ENCODE results near the gene RAPGEF3. TPM values are rescaled to one million over a fixed set of nuclear protein-coding genes. Genes with fewer than 3 reads are reported as not detected.

The RAPGEF3 gene
- total and polyA plus RNA-seq, 9 of the 15 experiments (the other 6 are each of a cell fraction or from before 2014, with no cell fraction given) = 0.03 to 0.78 (median 0.37) TPM; not detected in 1

- TF ChIP-seq CREB1 (IDR thresholded peaks at IDR 0.05) = no peak
- no peak for TF ChIP-seq CREB1 (CRISPR knock-in tag; IDR thresholded peaks at IDR 0.05)
- no peak for TF ChIP-seq ILF3 (IDR thresholded peaks at IDR 0.05; ENCODE audit: borderline replicate concordance)
- no peak for TF ChIP-seq GMEB1 (CRISPR knock-in tag; IDR thresholded peaks at IDR 0.05)
Measured at GRCh38 chr12:47715877-47716548, 42.7 kb downstream of the RAPGEF3 start (continued).

DNA sequence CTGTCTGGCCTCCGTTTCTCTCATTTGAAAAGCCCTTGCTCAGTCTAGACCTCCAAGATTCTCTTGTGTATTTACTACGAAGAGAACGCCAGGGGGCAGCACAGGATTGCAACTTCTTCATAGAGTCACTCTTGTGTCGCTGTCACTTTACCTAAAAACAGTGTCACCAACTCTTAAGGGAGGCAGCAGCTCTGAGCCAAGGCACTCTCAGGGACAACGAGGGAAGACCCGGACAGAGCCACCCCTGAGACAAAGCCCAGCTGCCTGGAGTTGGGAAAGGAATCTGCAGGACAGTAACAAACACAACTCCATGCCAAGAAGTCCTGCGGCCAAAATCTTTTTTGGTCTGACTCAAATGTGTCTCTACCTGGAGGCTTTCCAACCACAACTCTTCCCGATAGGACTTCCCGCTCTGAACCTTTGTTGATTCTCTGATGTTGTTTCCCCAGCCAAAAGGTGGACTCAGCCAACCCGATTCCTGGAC, 43.2 kb downstream of the RAPGEF3 start:
- POLR2A ChIA-PET = interaction anchor here (0.7 to 1.1 kb wide), 7 partner anchors 8 to 159 kb away, joined by 3 to 4 read pairs (median 3); no protein-coding TSS in a partner anchor
- Histone ChIP-seq H3K9me3 (replicated peaks; ENCODE audit: control insufficient read depth, insufficient read depth, low read depth, low read length) (no peaks in the 10 kb centered on the region), H3K9me1 (ENCODE audit: control insufficient read depth, insufficient read depth, low read length) (no peaks in the 10 kb centered on the region), H4K20me1 (replicated peaks; ENCODE audit: control insufficient read depth, insufficient read depth, low read length) (no peaks in the 10 kb centered on the region; the same call in 1 of the 2 replicates), H3K27me3 (ENCODE audit: control insufficient read depth in 2 of 2, insufficient read depth in 2 of 2, low read length in 2 of 2) (no peaks in the 10 kb centered on the region), H3K79me2 (ENCODE audit: control insufficient read depth, insufficient read depth, low read length) (no peaks in the 10 kb centered on the region), H3K4me1 (replicated peaks in 1 of 2; ENCODE audit: control insufficient read depth in 2 of 2, insufficient read depth in 2 of 2, low read length in 2 of 2) (peaks cover 3 to 4% of the 10 kb centered on the region in 2 experiments; a peak in 4 of 5 replicates), H3K9ac (ENCODE audit: insufficient read depth in 1 of 2, low read depth in 2 of 2, low read length in 2 of 2) (peak overlapping the region in 1 of 2 experiments; percentile 72; a peak in 1 of 4 replicates), H3K4me3 (no peak overlapping the region), H3K36me3 (ENCODE audit: control insufficient read depth, insufficient read depth, low read length) (no peaks in the 10 kb centered on the region), H3K4me2 (ENCODE audit: insufficient read depth, low read length) (no peak overlapping the region), H2AFZ (ENCODE audit: low read depth, low read length) (no peak overlapping the region), H3K27ac (ENCODE audit: extremely low read depth, low read depth, low read length) (no peak overlapping the region)
- CTCF ChIA-PET (ENCODE audit: low intra/inter-chr PET ratio) = interaction anchor here (0.6 to 2.7 kb wide), 10 partner anchors 44 to 450 kb away, joined by 3 to 32 read pairs (median 4); partner anchors contain the start of gene RAPGEF3
- in situ Hi-C loops (cut with MboI) = loop anchor here (10.0 kb wide), 1 partner anchor 59 kb away; the partner anchor contains the start of gene SLC48A1
- FAIRE-seq = peak; percentile 95
- intact Hi-C loops (cut with micrococcal nuclease) = loop anchor here (1.0 to 10.0 kb wide), 5 partner anchors 52 to 449 kb away; no protein-coding TSS in a partner anchor
- ATAC-seq = peak; percentile 83
- no TSS peak for BruUV-seq (replicated peaks)
- WGBS (ENCODE audit: insufficient coverage, low coverage, missing lambda C conversion rate) = 17% methylated on average over 10 of the region's 10 CpGs
- peak; percentile 62 to 92 (median 66) for DNase-seq (ENCODE audit: extremely low read depth in 1 of 4, low spot score in 3 of 4)
- TF ChIP-seq SMAD4 (CRISPR knock-in tag; conservative IDR thresholded peaks at IDR 0.05) (0 out of 2 replicates have a peak, but pooled peaks have one; percentile 27), CREM (IDR thresholded peaks at IDR 0.05; ENCODE audit: low read depth) (peak; percentile 31; the same call in 1 of the 2 replicates), SRF (CRISPR knock-in tag; IDR thresholded peaks at IDR 0.05) (peak in 1 of 2 experiments; percentile 33; a peak in 1 of 4 replicates)
- TF ChIP-seq, protein P1, sequence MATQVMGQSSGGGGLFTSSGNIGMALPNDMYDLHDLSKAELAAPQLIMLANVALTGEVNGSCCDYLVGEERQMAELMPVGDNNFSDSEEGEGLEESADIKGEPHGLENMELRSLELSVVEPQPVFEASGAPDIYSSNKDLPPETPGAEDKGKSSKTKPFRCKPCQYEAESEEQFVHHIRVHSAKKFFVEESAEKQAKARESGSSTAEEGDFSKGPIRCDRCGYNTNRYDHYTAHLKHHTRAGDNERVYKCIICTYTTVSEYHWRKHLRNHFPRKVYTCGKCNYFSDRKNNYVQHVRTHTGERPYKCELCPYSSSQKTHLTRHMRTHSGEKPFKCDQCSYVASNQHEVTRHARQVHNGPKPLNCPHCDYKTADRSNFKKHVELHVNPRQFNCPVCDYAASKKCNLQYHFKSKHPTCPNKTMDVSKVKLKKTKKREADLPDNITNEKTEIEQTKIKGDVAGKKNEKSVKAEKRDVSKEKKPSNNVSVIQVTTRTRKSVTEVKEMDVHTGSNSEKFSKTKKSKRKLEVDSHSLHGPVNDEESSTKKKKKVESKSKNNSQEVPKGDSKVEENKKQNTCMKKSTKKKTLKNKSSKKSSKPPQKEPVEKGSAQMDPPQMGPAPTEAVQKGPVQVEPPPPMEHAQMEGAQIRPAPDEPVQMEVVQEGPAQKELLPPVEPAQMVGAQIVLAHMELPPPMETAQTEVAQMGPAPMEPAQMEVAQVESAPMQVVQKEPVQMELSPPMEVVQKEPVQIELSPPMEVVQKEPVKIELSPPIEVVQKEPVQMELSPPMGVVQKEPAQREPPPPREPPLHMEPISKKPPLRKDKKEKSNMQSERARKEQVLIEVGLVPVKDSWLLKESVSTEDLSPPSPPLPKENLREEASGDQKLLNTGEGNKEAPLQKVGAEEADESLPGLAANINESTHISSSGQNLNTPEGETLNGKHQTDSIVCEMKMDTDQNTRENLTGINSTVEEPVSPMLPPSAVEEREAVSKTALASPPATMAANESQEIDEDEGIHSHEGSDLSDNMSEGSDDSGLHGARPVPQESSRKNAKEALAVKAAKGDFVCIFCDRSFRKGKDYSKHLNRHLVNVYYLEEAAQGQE (IDR thresholded peaks at IDR 0.05; ENCODE audit: borderline replicate concordance) = peak; percentile 79
- TF ChIP-seq, protein P1 (CRISPR knock-in tag; IDR thresholded peaks at IDR 0.05; ENCODE audit: low read depth) = no peak
